ENCODE measurements around the gene WWOX.

- no peak for TF ChIP-seq EZH2 (IDR thresholded peaks at IDR 0.05)
- no peak for TF ChIP-seq POLR2AphosphoS5 (IDR thresholded peaks at IDR 0.05; ENCODE audit: borderline replicate concordance, low read depth, low read length)
- TF ChIP-seq FOXP2 (optimal IDR thresholded peaks at IDR 0.05; ENCODE audit: control extremely low read depth, extremely low read length, insufficient read depth) = no peak
Observed at GRCh38 chr16:78972006-78972405, 872.6 kb downstream of the WWOX start.

Data from SK-N-MC (cell line).